ELR (cell line): ENCODE results near the gene TNIP1.

Experiments used
- DNase-seq: peaks from one replicate; pipeline ENCODE4 v3.0.0-alpha.2; 2015; ENCODE audit warnings: low read depth

Gene TNIP1

DNA sequence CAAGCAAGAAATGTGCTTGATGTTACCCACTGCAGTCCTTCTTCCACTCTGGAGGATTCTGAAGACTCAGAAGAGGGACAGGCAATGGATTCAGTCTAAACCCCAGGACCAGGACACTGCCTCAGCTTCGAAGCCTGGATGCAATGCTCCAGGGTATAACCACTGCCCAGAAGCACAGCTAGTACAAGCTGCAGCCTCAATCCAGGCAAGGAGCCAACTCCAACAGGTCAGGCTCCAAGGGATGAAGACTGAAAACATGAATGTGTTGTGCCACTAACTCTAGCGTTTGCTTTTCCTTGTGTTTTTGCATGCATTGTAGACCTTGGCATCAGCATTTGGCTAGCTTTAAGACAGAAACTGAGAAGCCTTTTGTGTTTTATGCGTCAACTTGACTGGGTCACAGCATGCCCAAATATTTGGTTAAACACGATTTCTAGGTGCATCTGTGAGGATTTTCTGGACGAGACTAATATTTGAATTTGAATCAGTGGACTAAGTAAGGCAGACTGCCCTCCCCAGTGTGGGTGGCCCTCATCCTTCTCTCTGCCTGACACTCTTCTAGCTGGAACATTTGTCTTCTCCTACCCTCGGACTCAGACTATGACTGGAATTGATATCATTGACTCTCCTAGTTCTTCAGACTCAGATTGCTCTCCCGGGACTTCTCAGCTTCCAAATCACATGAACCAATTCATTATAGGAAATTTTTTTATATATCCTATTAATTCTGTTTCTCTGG lies 81.0 kb downstream of the TNIP1 start:
- no peak for DNase-seq

DNA sequence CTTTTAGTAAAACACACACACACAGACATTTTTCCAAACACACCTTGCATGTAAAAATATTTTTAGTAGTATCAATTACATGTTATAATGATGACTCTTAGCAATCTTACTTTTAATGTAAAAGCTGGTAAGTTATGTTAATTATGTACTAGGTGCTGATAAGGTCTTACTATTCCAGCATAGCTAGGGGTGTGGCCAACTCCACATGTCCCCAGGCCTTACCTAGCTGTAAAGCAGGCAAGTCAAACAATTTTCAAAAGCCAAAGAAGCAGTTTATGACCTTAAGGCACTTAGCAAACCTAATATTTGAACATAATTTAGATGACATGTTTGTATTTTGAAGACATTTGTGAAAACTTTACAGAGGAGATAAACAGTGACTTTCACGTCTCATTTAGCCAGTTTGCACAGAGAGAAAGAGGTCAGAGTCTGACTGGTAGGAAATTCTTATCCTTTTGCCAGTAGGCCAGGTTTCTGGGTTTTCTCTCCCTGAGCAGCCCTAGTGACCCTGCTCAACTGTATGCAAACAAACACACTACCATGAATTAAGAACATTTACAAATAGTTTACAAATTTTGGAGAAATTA lies 86.9 kb downstream of the TNIP1 start:
- DNase-seq, result no peak

DNA sequence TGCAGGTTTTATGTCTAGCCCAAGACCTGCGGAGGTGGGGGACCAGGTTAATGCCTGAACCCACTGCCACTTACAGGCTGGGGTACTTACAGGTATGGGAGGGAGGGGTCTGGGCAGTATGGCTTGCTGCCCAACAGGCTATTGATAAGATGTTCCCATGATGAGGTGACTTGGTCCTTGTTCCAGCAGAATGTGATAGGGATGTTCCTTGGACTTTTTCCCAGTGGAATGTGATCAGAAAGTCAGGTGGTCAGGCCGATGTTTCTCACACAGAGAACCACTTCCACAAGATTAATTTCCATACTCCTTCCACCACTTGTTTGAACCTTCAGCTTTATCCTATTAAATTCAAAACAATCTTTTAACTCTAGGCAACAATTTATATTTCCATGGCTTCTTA lies 87.4 kb downstream of the TNIP1 start:
- no peak for DNase-seq

DNA sequence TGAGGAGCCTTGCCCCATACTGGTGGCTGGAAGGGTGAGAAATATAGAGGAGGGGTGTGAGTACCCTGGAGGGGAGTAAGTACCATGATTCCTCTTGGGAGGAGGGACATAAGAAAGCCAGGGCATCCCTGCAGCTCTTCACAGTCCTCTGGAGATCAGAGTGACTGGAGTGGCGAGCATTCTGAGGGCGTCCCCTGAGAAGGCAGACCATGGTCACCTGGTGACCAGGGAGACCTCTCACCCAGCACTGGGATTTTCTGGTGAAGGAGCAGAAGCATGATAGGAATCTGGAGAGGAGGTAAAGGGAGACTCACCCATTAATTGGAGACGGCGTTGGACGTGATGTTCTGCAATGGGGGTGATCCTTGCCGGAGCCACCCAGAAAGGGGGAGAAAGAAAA lies 88.1 kb downstream of the TNIP1 start:
- no peak for DNase-seq

DNA sequence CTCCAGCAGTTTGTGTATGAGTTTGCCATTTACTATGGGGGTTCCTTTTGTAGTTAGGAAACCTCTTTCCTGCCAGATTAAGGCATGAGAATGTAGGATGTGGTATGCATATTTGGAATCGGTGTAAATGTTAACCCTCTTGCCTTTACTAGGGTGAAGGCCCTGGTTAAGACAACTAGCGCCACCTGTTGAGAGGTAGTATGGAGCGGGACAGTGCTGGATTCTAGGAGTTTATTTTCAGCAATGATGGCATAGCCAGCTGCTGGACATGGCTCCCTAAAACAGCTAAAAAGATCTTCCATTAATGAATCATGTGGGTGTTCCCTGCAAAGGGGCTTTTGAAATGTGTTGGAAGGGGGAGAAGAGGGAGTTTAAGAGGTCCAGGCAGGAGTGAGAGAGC lies 91.1 kb downstream of the TNIP1 start:
- DNase-seq, result peak; percentile 15

DNA sequence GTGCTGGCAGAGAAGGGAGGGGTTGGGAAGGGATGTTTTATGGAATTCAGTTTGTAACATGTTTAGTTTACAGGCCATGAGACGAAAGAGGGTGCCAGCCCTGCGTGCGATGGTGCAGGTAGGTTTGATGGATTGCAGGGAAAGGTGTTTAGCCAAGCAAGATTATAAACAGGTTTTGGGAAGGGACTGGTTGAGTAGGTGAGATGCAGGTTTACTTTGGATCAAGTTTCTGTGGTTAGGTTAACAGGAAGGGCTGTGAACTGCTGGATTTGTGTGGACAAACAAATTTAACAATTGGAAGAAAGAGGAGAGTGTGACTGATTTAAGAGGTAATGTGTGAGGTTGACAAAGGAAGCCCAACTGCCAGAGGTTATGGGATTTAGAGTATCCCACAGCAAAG lies 93.1 kb downstream of the TNIP1 start:
- no peak for DNase-seq
